ENCODE data around the gene CD9.

The CD9 gene

DNA sequence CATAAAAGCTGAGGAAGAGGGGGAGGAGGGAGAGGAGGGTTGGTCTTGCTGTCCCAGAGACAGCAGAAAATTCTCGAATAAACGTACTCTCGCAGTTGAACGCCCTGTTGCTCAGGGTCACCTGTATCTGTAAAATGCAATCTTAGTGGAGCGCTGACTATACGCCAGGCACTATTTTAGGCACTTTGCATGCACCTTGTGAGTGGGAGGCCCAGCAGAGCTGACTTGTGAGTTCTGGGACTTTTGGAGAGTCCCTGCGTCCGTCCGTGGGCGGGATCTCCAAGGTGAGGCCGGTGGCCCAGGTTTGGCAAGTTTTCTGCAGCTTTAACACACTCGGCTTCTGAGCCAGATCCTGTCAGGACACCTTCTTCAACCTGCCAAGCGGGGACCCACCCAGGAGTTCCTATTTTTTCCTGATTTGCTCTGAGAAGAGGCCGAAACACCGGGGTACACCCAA, 77.8 kb downstream of the CD9 start:
- DNase-seq = no peak

DNA sequence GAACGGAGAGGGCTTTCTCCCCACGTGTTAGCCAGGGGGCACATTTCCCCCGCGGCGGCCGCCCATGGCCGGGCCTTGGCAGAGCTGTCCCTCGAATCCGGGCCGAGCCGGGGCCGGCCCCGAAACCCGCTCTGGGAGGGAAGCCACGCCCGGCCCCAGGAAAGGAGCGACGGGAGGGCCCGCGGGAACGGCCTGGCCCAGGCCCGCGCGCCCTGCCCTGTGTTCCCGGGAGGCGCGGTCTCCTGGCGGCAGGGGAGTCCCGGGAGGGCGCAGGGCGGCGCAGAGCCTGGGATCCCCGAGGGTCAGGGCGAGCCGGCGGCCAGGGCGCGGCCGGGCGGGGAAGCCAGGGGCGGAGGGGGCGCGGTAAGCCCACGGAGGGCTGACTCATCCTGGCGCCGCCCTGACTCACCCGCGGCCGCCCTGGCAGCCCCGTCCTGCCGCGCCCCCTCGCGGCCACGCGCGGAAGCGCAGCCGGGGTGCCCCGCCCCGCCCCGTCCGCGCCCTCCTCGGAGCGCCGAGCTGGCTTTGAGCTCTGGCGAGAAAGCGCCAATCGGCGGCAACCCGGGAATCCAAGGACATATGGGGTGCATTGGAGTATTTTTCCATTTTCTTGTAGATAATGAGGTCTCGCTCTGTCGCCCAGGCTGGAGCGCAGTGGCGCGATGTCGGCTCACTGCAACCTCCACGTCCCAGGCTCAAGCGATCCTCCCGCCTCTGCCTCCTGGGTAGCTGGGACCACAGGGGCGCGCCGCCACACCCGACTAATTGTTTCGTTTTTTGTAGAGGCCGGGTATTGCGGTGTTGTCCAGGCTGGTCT, 78.4 kb downstream of the CD9 start:
- peak; percentile 46 for DNase-seq

DNA sequence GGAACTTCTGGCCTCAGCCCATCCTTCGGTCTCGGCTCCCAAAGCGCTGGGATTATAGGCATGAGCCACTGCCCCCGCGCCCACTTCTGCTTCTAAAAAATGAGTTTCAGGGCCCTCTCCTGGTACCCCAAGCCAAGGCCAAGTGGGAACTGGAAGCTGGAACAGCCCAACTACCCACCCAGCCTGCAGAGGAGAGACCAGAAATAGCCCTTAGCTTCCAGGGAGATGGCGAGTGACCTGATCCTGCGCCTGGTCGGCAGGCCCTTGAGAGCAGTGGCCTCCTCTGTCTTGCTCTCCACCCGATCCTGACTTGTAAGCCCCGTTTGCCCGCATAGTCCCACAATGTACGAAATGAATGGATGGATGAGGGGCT, 79.0 kb downstream of the CD9 start:
- DNase-seq = no peak

DNA sequence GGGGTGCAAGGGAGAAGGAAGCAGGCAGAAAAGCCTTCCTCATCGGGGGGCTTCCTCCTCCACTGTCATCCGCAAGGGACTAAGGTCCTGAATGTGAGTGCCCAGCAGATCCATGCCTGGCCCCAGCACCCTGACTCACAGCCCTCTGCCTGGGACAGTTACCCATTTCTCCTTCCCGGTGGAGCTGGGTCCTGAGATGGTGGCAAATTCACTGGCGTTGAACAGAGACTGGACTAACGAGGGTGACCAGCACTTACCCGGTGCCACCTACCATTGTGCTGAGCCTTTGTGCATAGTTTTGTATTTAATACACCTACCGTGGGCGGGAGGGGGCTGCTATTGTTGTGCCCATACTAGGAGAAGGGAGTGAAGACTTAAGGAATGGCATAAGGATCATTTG, 79.4 kb downstream of the CD9 start:
- DNase-seq = no peak

DNA sequence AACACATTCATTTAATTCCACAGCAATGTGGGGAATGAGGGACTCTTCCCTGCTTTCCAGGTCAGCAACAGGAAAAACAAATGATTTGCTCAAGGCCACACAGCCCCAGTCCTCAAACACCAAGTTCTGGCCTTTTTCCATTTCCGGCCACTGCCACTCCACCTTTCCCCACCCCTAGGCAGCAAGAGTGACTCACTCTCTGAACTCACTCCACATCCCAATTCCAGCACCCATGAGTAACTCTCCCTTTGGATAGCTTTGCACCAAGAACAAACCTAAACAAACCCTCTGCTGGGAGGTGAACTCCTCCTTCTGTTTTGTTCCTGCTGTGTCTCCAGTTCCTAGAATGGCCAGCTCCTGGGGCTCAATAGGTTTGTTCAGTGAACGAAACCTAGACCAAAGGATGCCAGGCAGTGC, 79.9 kb downstream of the CD9 start:
- no peak for DNase-seq

DNA sequence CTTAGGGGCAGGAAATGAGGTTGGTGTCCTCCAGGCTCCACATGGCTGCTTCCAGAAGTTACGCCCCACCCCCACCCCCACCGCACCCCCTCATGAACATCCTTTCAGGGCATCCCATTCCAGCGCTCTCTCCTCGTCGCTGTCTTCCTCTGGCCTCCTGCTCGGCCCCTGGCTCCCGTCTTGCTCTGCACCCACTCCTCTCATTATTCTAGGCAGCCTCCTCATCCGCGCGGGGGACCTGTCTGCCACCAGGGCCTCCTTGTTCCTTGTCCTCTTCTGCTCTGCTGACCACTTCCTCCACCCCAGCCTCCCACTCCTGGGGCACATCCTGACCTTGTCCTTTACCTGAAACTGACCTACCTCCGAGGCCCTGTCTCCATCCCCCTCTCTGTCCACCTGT, 80.5 kb downstream of the CD9 start:
- DNase-seq = no peak

DNA sequence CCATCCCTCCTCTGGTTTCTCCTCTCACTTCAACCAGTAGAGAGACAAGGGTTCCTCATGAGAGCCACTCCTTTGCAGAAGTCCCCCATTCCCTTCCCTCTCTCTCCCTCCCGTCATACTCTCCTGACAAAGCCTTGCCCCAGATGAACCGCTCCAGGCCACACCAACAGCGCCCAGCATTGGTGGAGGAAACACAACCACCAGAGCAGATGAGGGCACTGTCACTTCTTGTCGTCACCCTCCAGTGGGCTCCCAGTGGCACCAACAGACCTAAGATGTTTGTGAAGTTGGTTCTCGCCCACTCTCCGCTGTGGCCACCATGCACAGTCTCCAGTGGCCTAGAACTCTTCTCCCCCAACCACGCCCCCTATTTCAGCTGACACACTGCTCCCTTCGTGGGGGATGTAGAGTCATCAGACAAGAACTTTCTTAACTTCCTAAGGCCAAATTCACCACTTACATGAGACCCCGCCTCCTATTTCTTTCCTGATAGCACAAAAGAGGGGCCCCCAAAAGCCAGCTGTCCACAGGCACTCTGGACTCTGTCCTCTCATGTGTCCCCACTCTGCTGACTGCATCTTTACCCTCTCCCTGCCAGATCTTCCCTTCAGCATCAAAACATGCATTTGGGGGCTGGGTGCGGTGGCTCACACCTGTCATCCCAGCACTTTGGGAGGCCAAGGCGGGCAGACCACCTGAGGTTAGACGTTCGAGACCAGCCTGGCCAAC, 81.0 kb downstream of the CD9 start:
- no peak for DNase-seq

DNA sequence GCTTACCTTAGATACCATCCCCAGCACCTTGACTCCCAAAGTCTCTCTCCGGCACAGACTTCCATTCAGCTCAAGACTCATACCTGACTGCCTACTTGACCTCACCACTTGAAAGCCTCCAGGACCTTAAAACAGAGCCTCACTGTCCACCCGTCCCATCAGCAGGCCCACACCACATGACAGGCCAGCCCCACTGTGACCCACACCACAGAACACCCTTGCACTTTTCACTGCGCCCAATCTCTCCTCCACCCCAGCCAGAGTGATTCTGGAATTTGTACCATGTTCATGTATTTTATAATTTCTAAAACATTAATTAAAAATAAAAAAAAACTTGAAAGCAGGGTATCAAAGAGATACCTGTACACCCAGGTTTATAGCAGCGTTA, 82.2 kb downstream of the CD9 start:
- no peak for DNase-seq

DNA sequence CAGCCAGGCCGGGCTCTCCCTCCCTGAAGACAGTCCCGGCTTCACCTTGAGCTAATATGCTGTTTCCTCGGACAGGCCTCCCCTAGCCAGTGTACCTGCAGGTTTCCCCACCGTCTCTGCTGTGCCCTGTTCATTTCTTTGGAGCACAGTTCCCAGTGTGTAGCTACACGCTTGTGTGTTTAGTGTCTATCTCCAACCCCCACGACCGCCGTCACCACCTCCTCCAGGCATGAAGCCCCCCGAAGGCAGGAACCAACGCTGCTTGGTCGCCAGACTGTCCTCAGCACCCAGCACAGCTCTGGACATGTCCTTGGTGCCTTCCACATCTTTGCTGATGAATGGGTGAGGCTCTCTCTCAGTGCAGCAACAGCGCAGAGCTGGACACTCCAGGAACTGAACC, 84.1 kb downstream of the CD9 start:
- no peak for DNase-seq

DNA sequence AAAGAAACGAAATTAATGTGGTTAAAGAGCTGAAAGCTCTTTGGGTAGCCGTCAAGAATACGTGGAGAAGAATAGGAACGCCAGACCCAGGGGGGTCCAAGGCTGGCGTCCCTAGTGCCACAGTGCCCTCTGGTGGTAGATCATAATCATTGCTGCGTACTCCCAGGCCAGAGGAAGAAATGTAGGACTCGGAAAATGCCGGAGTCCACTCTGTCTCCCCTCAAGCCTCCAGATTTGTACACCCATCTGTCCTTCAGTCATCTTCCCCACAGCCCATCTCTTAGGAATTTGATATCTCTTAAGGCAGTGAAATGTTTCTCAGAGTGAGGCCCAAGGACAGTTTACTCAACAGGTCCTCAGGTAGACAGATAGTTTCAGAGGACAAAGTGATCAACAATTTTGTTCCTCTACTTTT, 84.9 kb downstream of the CD9 start:
- peak; percentile 24 for DNase-seq

DNA sequence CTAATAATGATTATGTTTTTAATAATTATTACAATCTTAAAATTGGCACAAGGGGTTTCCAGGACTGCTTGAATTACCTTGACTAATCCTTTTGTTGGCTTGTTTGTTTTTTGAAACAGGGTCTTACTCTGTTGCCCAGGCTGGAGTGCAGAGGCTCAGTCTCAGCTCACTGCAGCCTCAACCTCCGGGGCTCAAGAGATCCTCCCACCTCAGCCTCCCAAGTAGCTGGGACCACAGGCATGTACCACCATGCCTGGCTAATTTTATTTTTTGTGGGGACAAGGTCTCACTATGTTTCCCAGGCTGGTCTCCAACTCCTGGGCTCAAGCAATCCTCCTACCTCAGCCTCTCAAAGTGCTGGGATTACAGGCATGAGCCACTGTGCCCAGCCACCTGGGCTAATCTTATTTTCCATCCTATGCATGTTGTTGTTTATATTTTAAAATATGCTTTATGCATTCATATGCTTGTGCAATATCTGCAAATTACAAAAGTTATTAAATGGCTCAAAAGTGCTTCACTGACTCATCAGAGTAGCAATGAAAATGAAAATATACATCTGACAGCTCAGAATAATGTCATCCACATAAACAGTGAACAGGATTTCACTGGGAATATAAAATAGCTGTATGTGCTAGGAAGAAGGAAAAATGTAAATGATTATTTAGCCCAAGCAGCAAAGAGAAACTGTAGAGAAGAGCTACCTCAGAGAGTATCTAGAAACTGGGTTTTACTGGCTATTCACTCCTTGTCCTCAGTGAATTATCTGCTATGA, 85.5 kb downstream of the CD9 start:
- DNase-seq = no peak
